BLaER1 (cell line): Measurements from ENCODE around the gene ABCC4.

Experiments
- H3K27ac ChIP-seq: shearing (Covaris generic); formaldehyde crosslinking; 2 replicates; pipeline ENCODE4 v1.8.1; 2022
- H3K27me3 ChIP-seq: shearing (Covaris generic); formaldehyde crosslinking; 2 replicates; pipeline ENCODE4 v1.8.1; 2022
- H3K36me3 ChIP-seq: shearing (Covaris generic); formaldehyde crosslinking; 2 replicates; pipeline ENCODE4 v1.8.1; 2022
- H3K4me1 ChIP-seq: shearing (Covaris generic); formaldehyde crosslinking; 2 replicates; pipeline ENCODE4 v1.8.1; 2022
- H3K4me2 ChIP-seq: shearing (Covaris generic); formaldehyde crosslinking; 2 replicates; pipeline ENCODE4 v1.8.1; 2022
- H3K4me3 ChIP-seq: shearing (Covaris generic); formaldehyde crosslinking; 2 replicates; pipeline ENCODE4 v1.8.1; 2022
- H3K9ac ChIP-seq: shearing (Covaris generic); formaldehyde crosslinking; 2 replicates; pipeline ENCODE4 v1.8.1; 2022
- H3K9me3 ChIP-seq: shearing (Covaris generic); formaldehyde crosslinking; 2 replicates; pipeline ENCODE4 v1.8.1; 2022
- H4K20me1 ChIP-seq: shearing (Covaris generic); formaldehyde crosslinking; 2 replicates; pipeline ENCODE4 v1.8.1; 2022
- Cebpa-rat ChIP-seq: shearing (Covaris generic); IDR thresholded peaks from 2 replicates; pipeline ENCODE4 v1.8.1; 2022

Gene ABCC4

DNA sequence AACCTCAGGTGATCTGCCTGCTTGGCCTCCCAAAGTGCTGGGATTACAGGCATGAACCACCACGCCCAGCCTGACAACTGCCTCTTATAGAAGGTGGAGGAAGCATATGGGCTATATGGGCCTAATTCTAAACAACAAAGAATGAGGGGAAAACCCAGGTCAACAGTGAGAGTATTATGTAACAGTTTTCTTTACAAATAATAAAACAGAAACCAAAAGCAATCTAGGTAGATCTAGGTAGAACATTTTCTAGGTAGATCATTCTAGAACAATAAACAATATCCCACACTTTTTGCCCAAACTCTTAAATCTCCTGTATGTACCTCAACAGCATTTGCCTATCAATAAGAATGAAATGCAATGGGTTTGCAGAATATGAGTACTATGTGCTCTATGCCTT lies 267.4 kb downstream of the ABCC4 start:
- TF ChIP-seq Cebpa-rat, result no peak
- peaks cover 21% of the 10 kb centered on the region for H3K36me3 ChIP-seq
- H3K4me2 ChIP-seq, result no peak overlapping the region
- no peaks in the 10 kb centered on the region for H3K4me1 ChIP-seq
- H3K27ac ChIP-seq, result no peak overlapping the region
- no peaks in the 10 kb centered on the region; the same call in 1 of the 2 replicates for H3K27me3 ChIP-seq
- H3K9ac ChIP-seq, result no peak overlapping the region
- H3K4me3 ChIP-seq, result no peak overlapping the region
- H3K9me3 ChIP-seq, result no peaks in the 10 kb centered on the region
- no peaks in the 10 kb centered on the region for H4K20me1 ChIP-seq

DNA sequence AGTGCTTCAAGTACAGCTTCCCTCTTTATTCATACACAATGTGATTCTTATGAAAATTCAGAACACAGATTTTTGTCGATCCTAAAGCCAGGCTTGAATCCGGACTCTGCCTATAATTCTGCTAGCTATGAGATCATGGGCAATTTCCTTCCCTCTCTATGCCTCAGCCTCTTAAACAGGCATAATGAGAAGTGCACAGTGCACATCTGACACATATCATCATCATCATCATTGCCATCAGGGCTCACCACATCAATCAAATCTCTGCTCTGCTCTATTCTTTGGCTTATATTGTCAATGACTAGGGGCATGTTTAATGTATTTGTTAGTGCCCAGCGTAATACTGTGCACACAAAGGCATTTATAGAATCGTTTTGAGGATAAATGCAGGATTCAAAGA lies 269.1 kb downstream of the ABCC4 start:
- Histone ChIP-seq H4K20me1 (no peaks in the 10 kb centered on the region), H3K27ac (no peak overlapping the region), H3K4me2 (no peak overlapping the region), H3K9ac (no peak overlapping the region), H3K27me3 (no peaks in the 10 kb centered on the region; the same call in 1 of the 2 replicates), H3K9me3 (no peaks in the 10 kb centered on the region), H3K36me3 (peaks cover 10% of the 10 kb centered on the region), H3K4me3 (no peak overlapping the region), H3K4me1 (no peaks in the 10 kb centered on the region)
- no peak for TF ChIP-seq Cebpa-rat

DNA sequence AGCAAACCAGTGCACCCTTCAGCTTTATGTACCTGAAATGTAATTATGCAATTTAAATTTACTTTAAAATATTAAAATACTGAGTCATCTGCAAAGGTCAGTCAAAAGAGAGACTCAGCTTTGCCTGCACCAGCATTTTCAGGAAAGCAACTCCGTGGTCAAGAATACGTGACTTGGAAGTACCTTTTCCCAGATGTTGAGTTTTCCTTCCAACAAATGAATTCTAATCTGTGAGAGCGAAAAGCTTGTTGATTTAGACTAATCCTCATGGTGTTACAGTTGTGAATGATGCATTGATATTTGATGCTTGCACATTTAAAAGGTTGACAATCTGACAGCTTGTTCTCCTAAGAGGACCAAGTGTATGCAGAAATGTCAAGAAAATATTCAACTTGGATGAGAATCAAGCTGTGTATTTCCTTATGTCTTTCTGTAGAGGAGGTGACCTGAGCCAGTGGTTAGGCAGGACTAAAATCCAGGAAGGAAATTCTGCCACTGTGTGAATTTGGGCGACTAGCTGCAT lies 270.4 kb downstream of the ABCC4 start:
- Histone ChIP-seq H3K9me3 (no peaks in the 10 kb centered on the region), H3K4me3 (no peak overlapping the region), H3K9ac (no peak overlapping the region), H4K20me1 (no peaks in the 10 kb centered on the region), H3K27me3 (no peaks in the 10 kb centered on the region; the same call in 1 of the 2 replicates), H3K4me2 (no peak overlapping the region), H3K4me1 (no peaks in the 10 kb centered on the region), H3K27ac (no peak overlapping the region), H3K36me3 (peaks cover 10% of the 10 kb centered on the region)
- TF ChIP-seq Cebpa-rat, result no peak

DNA sequence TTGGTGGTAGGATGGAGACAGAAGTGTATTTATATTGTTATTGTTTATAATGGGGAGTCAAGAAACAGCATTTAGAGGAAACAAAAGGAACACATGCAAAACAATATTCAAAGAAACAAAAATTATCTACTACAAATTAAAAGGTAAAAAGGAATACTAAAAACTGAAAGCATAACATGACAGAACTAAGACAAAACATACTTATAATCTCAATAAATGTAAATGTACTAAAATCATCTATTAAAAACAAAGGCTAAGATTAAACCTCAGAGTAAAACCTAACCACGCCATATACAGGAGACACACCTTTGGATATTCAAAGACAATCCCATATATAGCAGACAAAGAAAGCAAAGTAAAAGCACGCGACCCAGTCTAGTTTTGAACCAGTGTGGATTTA lies 273.6 kb downstream of the ABCC4 start:
- TF ChIP-seq Cebpa-rat, result no peak
- no peaks in the 10 kb centered on the region for H3K9me3 ChIP-seq
- no peak overlapping the region for H3K4me3 ChIP-seq
- H3K36me3 ChIP-seq, result no peaks in the 10 kb centered on the region
- H3K9ac ChIP-seq, result no peak overlapping the region
- H3K27me3 ChIP-seq, result no peaks in the 10 kb centered on the region; the same call in 1 of the 2 replicates
- no peak overlapping the region for H3K4me2 ChIP-seq
- H3K27ac ChIP-seq, result no peak overlapping the region
- H3K4me1 ChIP-seq, result no peaks in the 10 kb centered on the region
- no peaks in the 10 kb centered on the region for H4K20me1 ChIP-seq

DNA sequence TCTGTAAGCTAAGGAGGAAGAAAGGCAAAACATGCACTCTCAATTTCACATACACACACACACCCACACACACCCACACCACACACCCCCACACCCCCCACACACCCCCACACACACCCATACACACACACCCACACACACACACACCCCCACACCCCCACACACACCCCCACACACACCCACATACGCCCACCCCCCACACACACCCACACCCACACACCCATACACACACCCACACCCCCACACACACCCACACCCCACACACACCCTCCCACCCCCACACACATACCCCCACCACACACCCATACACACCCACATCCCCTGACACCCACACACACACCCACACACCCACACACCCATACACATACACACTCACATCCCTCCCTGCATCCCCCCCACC lies 276.1 kb downstream of the ABCC4 start:
- no peaks in the 10 kb centered on the region for H3K27me3 ChIP-seq
- no peak overlapping the region for H3K4me3 ChIP-seq
- H3K9me3 ChIP-seq, result no peaks in the 10 kb centered on the region
- no peak overlapping the region for H3K9ac ChIP-seq
- no peak for TF ChIP-seq Cebpa-rat
- no peaks in the 10 kb centered on the region for H4K20me1 ChIP-seq
- no peaks in the 10 kb centered on the region for H3K4me1 ChIP-seq
- H3K4me2 ChIP-seq, result no peak overlapping the region
- H3K36me3 ChIP-seq, result no peaks in the 10 kb centered on the region
- H3K27ac ChIP-seq, result no peak overlapping the region

DNA sequence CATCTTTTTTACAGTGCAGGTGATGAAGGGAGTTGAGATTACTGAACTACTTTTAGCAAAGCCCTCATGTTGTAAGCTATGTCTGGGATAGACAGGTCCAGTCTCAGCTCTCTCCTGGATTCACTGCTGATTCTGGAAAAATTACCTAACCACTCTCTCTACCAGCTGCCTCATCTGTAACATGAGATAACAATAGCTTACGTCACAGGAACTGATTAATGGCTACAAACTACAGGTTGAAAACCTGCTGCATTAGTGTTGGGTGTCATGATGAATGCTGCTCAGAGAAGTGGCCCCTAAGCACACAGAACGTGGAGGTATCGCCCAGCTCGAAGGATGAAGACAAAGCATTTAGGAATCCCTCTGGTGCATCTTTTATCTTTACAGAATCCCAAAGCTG lies 277.8 kb downstream of the ABCC4 start:
- no peak for TF ChIP-seq Cebpa-rat
- no peaks in the 10 kb centered on the region for H3K9me3 ChIP-seq
- H3K9ac ChIP-seq, result no peak overlapping the region
- peaks cover 5% of the 10 kb centered on the region; the same call in 1 of the 2 replicates for H3K36me3 ChIP-seq
- no peaks in the 10 kb centered on the region for H4K20me1 ChIP-seq
- H3K4me3 ChIP-seq, result no peak overlapping the region
- no peaks in the 10 kb centered on the region for H3K27me3 ChIP-seq
- no peak overlapping the region for H3K4me2 ChIP-seq
- no peaks in the 10 kb centered on the region for H3K4me1 ChIP-seq
- no peak overlapping the region for H3K27ac ChIP-seq

DNA sequence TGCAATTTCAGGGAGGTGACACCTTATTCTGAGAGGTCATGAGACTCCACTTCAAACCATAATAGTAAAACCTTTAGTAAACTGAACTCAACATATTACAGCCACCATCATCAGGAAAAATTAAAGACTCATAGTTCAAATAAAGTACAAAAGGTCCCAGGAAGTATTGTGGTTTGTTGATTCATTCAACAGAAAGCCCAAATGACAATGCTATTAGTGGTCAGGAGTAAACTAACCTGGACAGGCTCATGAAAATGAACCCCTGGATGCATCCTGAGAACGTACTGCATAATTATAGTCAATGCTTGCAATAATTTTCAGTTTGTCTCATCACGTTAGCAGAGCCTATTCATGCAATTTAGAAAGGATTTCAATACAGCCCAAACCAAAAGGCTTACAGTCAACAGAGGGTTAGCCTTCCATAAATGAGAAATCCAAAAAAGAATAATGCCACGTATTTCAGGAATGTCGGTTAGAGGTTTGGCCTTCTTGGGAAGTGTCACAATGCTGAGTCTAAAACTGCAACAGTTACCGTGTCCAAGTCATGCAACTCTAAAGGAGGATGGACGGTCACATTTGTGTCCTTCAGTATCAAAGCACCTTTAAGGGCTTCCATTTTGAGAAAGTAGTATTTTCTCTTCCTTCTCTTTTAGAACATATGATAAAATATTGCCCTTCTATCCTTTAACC lies 280.8 kb downstream of the ABCC4 start:
- Histone ChIP-seq H3K4me1 (no peaks in the 10 kb centered on the region), H3K36me3 (peaks cover 5% of the 10 kb centered on the region; the same call in 1 of the 2 replicates), H3K9ac (no peak overlapping the region), H3K4me3 (no peak overlapping the region), H3K9me3 (no peaks in the 10 kb centered on the region), H3K27ac (no peak overlapping the region), H3K4me2 (no peak overlapping the region), H4K20me1 (no peaks in the 10 kb centered on the region), H3K27me3 (no peaks in the 10 kb centered on the region)
- TF ChIP-seq Cebpa-rat, result no peak

DNA sequence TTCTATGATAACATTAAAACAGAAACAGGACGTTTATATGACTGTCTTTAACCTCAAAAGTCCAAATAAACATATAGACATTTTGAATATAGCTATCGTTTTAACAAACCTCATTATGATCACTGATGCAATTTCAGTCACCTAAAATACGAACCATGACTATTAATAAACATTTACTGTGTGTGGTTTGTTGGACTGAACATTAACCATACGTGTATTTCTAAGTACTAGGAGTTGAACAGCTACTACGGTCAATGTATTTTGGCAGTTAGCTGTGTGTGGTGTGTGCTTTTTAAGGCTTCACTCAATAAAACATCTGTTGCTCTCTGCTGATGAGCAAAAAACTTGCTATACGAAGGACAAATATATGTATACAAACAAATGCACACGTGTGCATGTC lies 281.4 kb downstream of the ABCC4 start:
- no peak for TF ChIP-seq Cebpa-rat
- H3K36me3 ChIP-seq, result peaks cover 5% of the 10 kb centered on the region; the same call in 1 of the 2 replicates
- no peaks in the 10 kb centered on the region for H3K27me3 ChIP-seq
- no peaks in the 10 kb centered on the region for H4K20me1 ChIP-seq
- H3K9ac ChIP-seq, result no peak overlapping the region
- H3K27ac ChIP-seq, result no peak overlapping the region
- H3K9me3 ChIP-seq, result no peaks in the 10 kb centered on the region
- no peak overlapping the region for H3K4me3 ChIP-seq
- no peaks in the 10 kb centered on the region for H3K4me1 ChIP-seq
- H3K4me2 ChIP-seq, result no peak overlapping the region

DNA sequence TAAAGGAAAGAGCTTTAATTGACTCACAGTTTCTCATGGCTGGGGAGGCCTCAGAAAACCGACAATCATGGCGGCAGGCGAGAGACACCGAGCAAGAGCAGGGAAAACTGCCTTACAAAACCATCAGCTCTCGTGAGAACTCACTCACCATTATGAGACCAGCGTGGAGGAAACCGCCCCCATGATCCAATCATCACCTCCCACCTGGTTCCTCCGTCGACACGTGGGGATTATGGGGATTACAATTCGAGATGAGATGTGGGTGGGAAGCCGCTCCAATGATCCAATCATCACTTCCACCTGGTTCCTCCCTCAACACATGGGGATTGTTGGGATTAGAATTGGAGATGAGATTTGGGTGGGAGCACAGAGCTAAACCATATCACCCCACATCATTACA lies 293.9 kb downstream of the ABCC4 start:
- Histone ChIP-seq H3K9ac (no peak overlapping the region), H3K4me3 (no peak overlapping the region), H3K4me2 (no peak overlapping the region), H3K9me3 (no peaks in the 10 kb centered on the region), H3K27me3 (peaks cover 5% of the 10 kb centered on the region), H3K36me3 (no peaks in the 10 kb centered on the region), H4K20me1 (no peaks in the 10 kb centered on the region), H3K27ac (no peak overlapping the region), H3K4me1 (peaks cover 11% of the 10 kb centered on the region)
- TF ChIP-seq Cebpa-rat, result no peak

DNA sequence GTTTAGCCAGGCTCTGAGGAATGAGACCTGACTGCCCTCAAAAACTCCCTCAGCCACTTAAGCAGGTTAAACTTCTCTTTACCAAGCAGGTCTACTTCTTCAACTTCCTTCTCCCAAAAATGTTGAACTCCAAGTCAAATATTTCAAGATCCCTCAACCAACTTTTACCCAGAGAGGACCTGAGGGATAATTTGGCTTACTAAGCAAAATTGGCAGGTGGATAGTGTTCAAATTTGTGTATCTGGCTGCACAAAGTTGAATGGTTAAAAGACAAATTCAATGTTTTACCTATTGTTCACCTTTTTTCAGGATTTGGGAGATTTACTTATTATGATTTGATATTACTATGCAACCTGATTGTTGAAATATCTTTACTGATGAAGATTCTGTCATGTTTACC lies 296.0 kb downstream of the ABCC4 start:
- TF ChIP-seq Cebpa-rat, result no peak
- H3K36me3 ChIP-seq, result no peaks in the 10 kb centered on the region
- no peak overlapping the region for H3K4me2 ChIP-seq
- H3K27me3 ChIP-seq, result peaks cover 5% of the 10 kb centered on the region
- no peaks in the 10 kb centered on the region for H3K9me3 ChIP-seq
- H3K4me3 ChIP-seq, result no peak overlapping the region
- peaks cover 11% of the 10 kb centered on the region for H3K4me1 ChIP-seq
- no peak overlapping the region for H3K27ac ChIP-seq
- no peak overlapping the region for H3K9ac ChIP-seq
- no peaks in the 10 kb centered on the region for H4K20me1 ChIP-seq
